Adrenal gland (tissue), 5 donors: ENCODE data around the gene BTBD9.

Source experiments
- POLR2A ChIP-seq, 2 donors: fragments of 450-650 bp; IDR thresholded peaks; one replicate each; pipeline ENCODE4 v1.6.1; 2017; ENCODE audit warnings: antibody characterized with exemption in 2 of 2, mild to moderate bottlenecking in 2 of 2, moderate library complexity in 1 of 2
- TF ChIP-seq, protein P1 (sequence below), 6 experiments: fragments of 450-650 bp in 4 of 6; fragments of 200-600 bp in 2 of 6; sonication (generic) in 1 of 6; IDR thresholded peaks; 1 replicate in 5 of 6; 2 replicates in 1 of 6; pipeline versions ENCODE4 v1.5.1 to v1.8.0; 2016 to 2021; ENCODE audit warnings: antibody characterized with exemption in 6 of 6, mild to moderate bottlenecking in 2 of 6, moderate library complexity in 1 of 6
- donor health status: DM: no; HTN: no; CAD: no.

DNA sequence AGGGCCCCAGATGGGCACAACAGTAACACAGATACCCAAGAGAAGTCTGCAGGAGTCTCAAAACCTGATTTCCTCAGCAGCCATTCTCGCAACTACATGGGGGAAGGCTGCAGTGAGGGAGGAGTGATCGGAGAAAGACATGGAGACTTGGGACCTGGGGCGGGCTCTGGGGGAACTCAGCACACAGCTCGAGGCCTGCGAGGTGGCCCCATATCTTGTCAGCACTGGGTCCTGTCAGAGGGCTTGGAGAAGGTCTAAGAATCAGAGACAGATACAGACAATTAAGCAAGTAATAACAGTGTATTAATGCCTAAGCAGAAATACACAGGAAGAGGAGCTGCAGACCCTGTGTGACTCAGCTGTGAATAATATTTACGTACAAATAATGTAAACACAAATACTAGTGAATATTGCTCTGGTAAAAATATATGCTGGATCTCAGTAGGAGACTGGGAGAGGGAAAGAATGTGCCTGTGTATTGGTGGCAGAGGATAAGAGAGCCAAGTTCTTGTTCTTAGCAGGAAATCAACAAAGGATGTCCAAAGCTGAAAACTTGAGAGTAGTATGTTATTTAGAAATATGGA is 484.0 kb downstream of the BTBD9 start:
- TF ChIP-seq, protein P1, sequence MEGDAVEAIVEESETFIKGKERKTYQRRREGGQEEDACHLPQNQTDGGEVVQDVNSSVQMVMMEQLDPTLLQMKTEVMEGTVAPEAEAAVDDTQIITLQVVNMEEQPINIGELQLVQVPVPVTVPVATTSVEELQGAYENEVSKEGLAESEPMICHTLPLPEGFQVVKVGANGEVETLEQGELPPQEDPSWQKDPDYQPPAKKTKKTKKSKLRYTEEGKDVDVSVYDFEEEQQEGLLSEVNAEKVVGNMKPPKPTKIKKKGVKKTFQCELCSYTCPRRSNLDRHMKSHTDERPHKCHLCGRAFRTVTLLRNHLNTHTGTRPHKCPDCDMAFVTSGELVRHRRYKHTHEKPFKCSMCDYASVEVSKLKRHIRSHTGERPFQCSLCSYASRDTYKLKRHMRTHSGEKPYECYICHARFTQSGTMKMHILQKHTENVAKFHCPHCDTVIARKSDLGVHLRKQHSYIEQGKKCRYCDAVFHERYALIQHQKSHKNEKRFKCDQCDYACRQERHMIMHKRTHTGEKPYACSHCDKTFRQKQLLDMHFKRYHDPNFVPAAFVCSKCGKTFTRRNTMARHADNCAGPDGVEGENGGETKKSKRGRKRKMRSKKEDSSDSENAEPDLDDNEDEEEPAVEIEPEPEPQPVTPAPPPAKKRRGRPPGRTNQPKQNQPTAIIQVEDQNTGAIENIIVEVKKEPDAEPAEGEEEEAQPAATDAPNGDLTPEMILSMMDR (IDR thresholded peaks at IDR 0.05): no peak
- TF ChIP-seq POLR2A (IDR thresholded peaks at IDR 0.05): no peak
